Left ventricle myocardium inferior (tissue), 1 donor: ENCODE measurements around the gene CHCHD6. TPM values are rescaled to one million over a fixed set of nuclear protein-coding genes. Genes with fewer than 3 reads are reported as not detected.

Experiments
- DNase-seq: peaks from one replicate; pipeline ENCODE4 v3.0.0-alpha.2; 2020
- H3K27ac ChIP-seq: fragments of 200-600 bp; replicated peaks from 2 replicates; pipeline ENCODE4 v1.8.0; 2021
- H3K27me3 ChIP-seq: fragments of 200-600 bp; 2 replicates; pipeline ENCODE4 v1.8.0; 2021; ENCODE audit warnings: low read depth
- H3K36me3 ChIP-seq: fragments of 200-600 bp; 2 replicates; pipeline ENCODE4 v1.8.0; 2021
- H3K4me1 ChIP-seq: fragments of 200-600 bp; 2 replicates; pipeline ENCODE4 v1.8.0; 2021
- H3K4me3 ChIP-seq: fragments of 200-600 bp; 2 replicates; pipeline ENCODE4 v1.8.0; 2021; ENCODE audit warnings: mild to moderate bottlenecking, moderate library complexity
- H3K9me3 ChIP-seq: fragments of 200-600 bp; replicated peaks from 2 replicates; pipeline ENCODE4 v1.8.0; 2021
- CTCF ChIP-seq: fragments of 200-600 bp; IDR thresholded peaks from 2 replicates; pipeline ENCODE4 v1.8.0; 2021; ENCODE audit warnings: antibody characterized with exemption, mild to moderate bottlenecking, borderline replicate concordance
- intact Hi-C: fragments of 100-400 bp; cut with micrococcal nuclease; formaldehyde crosslinking; loops from one replicate; pipeline ENCODE4 v1.11.0; 2022
- total RNA-seq: library from RNA; stranded (reverse); fragmentation: NEBNext Ultra II Directional; extraction: Animal tissue kit (Norgen Biotek cat#: 25700); gene quantifications from one replicate; pipeline ENCODE4 v1.2.1, GENCODE V29; 2021
- donor health status: DM: no; HTN: yes; CAD: no; lungs with severe emphysema.

CHCHD6 gene
- total RNA-seq, 1 donor from 2014 or later = 10.1 TPM

- H3K27me3 ChIP-seq = peaks cover 60% of the 10 kb centered on the region
- H3K4me1 ChIP-seq = peaks cover 4% of the 10 kb centered on the region
- H3K4me3 ChIP-seq = no peak overlapping the region
- H3K36me3 ChIP-seq = no peaks in the 10 kb centered on the region
- no peak for TF ChIP-seq CTCF
- no peak for DNase-seq
- H3K27ac ChIP-seq = no peak overlapping the region
- H3K9me3 ChIP-seq = no peaks in the 10 kb centered on the region
- intact Hi-C loops = no loop called here
These were observed 40.3 kb upstream of the CHCHD6 start for GRCh38 chr3:126663750-126664149.

DNA sequence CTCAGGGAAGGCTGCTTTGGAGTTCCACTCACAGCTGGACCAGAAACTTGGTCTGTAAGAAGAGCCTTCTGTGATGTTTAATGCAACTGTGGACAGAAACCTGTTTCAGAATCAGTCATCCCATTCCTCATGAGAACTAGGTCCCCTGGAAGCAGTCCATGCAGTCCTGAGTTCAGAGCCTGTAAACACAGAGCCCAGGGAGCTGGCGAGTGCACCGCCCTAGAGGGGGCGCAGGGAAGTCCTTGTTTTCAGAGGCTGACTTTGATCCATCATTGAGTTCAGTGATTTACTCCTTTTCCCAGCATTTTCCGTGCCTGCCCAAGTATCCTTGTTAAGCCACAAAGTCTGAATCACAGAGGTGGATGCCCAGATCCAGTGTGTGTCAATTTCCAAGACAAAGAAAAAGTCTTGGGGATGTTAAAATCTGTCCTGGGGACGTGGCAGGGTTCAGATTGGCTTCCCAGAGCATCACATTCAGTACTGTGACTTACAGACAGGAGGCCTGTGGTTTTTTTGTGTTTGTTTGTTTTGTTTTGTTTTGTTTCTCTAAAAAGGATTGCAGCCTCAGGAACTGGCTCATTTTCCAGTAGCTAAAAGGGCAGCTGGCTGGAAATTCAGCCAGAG, 39.3 kb upstream of the CHCHD6 start:
- Histone ChIP-seq H3K36me3 (no peaks in the 10 kb centered on the region), H3K4me1 (peaks cover 4% of the 10 kb centered on the region), H3K4me3 (no peak overlapping the region), H3K9me3 (no peaks in the 10 kb centered on the region), H3K27me3 (peaks cover 52% of the 10 kb centered on the region), H3K27ac (no peak overlapping the region)
- DNase-seq = no peak
- intact Hi-C loops = no loop called here
- no peak for TF ChIP-seq CTCF

DNA sequence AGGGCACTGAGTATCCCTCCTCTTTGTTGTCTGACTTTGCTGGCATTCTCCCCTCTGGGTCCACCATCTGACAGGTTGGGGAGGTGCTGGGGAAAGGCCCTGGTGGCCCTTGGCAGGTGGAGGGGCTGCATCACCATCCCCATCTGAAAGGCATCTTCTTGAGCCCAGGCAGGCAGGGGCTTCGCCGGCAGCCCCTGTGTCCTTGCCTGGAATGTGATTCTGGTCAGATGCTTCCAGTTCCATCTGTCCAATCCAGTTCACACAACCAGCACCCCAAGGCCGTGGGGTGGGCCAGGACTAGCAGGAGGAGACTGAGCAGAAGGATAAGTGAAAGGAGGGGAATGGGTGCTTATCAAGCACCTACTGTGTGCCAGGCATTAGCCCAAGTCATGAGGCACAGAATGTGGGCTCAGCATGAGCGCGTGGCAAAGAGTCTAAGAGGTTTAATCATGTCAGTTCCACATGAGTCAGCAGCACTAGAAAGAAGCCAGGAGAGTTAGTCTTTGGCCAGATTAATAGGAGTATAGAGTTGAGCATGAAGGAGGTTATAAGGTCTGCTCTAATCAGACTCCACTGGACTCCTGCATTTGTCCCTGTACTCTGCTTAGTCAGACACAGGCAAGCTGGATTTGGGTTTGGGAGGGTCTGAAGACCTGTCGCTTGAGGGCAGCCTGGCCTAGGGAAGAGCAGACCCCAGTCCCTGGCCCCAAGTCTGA, 38.7 kb upstream of the CHCHD6 start:
- peaks cover 45% of the 10 kb centered on the region for H3K27me3 ChIP-seq
- no peak overlapping the region for H3K27ac ChIP-seq
- peaks cover 4% of the 10 kb centered on the region for H3K4me1 ChIP-seq
- H3K4me3 ChIP-seq = no peak overlapping the region
- H3K9me3 ChIP-seq = no peaks in the 10 kb centered on the region
- intact Hi-C loops = no loop called here
- no peak for TF ChIP-seq CTCF
- no peaks in the 10 kb centered on the region for H3K36me3 ChIP-seq
- no peak for DNase-seq

DNA sequence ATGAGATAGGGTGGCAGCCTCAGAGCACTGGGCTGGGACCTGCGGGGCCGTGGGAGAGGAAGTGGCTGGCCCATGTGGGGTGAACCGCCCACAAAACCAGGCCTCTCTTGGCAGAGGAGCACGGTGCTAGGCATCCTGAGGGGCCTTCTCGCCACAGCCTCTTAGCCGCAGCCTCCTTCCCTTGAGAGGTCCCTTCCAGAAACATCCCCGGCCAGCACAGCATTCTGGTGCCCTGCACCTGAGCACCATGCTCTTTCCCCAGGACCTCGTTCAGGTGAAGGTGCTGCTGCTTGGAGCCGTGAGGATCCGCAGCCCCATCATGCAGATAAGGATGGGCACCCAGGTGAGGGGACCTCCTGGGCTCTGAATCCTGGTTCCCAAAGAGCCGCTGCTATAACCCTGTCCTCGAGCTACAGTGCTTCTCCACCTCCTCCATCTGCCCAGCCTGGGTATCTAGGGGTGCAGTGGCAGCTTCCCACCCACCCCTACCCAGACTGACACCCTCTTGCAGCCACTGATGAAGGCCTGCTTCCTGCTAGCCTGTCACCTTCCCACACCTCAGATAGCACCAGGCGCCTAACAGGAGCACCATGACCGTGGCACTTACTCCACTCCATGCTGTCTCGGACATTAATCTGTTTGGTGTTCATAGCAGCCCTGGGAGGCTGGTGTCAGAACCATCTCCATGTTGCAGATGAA, 37.9 kb upstream of the CHCHD6 start:
- intact Hi-C loops = no loop called here

More for the DNA sequence above, 37.9 kb upstream of the CHCHD6 start:
- no peak for DNase-seq
- Histone ChIP-seq H3K27ac (no peak overlapping the region), H3K4me1 (peaks cover 4% of the 10 kb centered on the region), H3K27me3 (peaks cover 38% of the 10 kb centered on the region), H3K9me3 (no peaks in the 10 kb centered on the region), H3K36me3 (no peaks in the 10 kb centered on the region), H3K4me3 (no peak overlapping the region)
- TF ChIP-seq CTCF = no peak
